Dedifferentiated amniotic fluid mesenchymal stem cell (primary cell): ENCODE results near the gene TUBA3E.
"Not testable (repeated sequence)": the region's sequence is repeated elsewhere in the genome, so short reads cannot be mapped to it uniquely, and the experiment has no call there.

Experiments used
- DNase-seq: peaks from one replicate; pipeline ENCODE4 v3.0.0-alpha.2; 2016; ENCODE audit errors: extremely low spot score

Gene TUBA3E

GRCh38 chr2:130162486-130162885 is 35.8 kb downstream of the TUBA3E start:
- DNase-seq = not testable (repeated sequence)

- DNase-seq = not testable (repeated sequence)
Observed at GRCh38 chr2:130160838-130161705, 37.2 kb downstream of the TUBA3E start.

- DNase-seq = no peak
Observed at GRCh38 chr2:130160131-130160530, 38.1 kb downstream of the TUBA3E start.

- DNase-seq = not testable (repeated sequence)
Observed at GRCh38 chr2:130159376-130159775, 38.9 kb downstream of the TUBA3E start.

GRCh38 chr2:130158631-130159030 is 39.6 kb downstream of the TUBA3E start:
- no peak for DNase-seq

- not testable (repeated sequence) for DNase-seq
Observed at GRCh38 chr2:130157825-130158514, 40.3 kb downstream of the TUBA3E start.

GRCh38 chr2:130157354-130157753 is 40.9 kb downstream of the TUBA3E start:
- DNase-seq = not testable (repeated sequence)

- no peak for DNase-seq
Observed at GRCh38 chr2:130156624-130157004, 41.6 kb downstream of the TUBA3E start.

GRCh38 chr2:130155956-130156623 is 42.1 kb downstream of the TUBA3E start:
- DNase-seq = not testable (repeated sequence)

GRCh38 chr2:130154773-130155765 is 43.2 kb downstream of the TUBA3E start:
- DNase-seq = no peak

- DNase-seq = not testable (repeated sequence)
Observed at GRCh38 chr2:130154423-130154770, 43.8 kb downstream of the TUBA3E start.

GRCh38 chr2:130153721-130154422 is 44.4 kb downstream of the TUBA3E start:
- not testable (repeated sequence) for DNase-seq

GRCh38 chr2:130152816-130153595 is 45.2 kb downstream of the TUBA3E start:
- no peak for DNase-seq

- DNase-seq = not testable (repeated sequence)
Observed at GRCh38 chr2:130152136-130152815, 46.0 kb downstream of the TUBA3E start.

- DNase-seq = not testable (repeated sequence)
Observed at GRCh38 chr2:130151145-130151512, 47.1 kb downstream of the TUBA3E start.

- no peak for DNase-seq
Observed at GRCh38 chr2:130150181-130151144, 47.8 kb downstream of the TUBA3E start.

GRCh38 chr2:130148515-130148914 is 49.7 kb downstream of the TUBA3E start:
- DNase-seq = not testable (repeated sequence)

GRCh38 chr2:130145006-130145414 is 53.2 kb downstream of the TUBA3E start, which contains the start of gene CCDC74B:
Gene CCDC74B, minus strand, starts transcription at chr2:130145112. Its CDS starts 116 bp downstream, at chr2:130144996.
- DNase-seq = not testable (repeated sequence)
